ENCODE measurements around the gene CDC14A.

Gene CDC14A

DNA sequence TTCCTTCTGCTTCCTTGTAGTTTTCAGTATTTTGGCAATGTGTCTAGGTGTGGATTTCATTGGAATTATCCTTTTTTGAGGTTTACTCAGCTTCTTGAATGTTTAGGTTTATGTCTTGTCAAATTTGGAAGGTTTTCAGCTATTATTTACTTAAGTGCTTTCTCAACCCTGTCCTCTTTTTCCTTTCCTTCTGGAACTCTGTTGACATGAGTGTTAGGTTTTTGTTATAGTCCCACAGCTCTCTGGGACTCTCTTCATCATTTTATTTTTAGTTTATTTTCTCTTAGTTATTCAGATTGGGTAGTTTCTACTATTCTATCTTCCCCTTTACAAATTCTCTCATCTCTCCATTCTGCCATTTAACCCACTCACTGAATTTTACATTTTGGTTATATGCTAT, 122.5 kb downstream of the CDC14A start:
- H3K4me2 ChIP-seq (ENCODE audit: low read depth, low read length, poor library complexity, severe bottlenecking): no peak overlapping the region
- no peaks in the 10 kb centered on the region for H3F3A ChIP-seq (ENCODE audit: insufficient read depth)
- no peaks in the 10 kb centered on the region for H3K27me3 ChIP-seq (ENCODE audit: low read length)
- TF ChIP-seq EZH2phosphoT487 (conservative IDR thresholded peaks at IDR 0.05; ENCODE audit: low read length): no peak
- TF ChIP-seq, protein P1, sequence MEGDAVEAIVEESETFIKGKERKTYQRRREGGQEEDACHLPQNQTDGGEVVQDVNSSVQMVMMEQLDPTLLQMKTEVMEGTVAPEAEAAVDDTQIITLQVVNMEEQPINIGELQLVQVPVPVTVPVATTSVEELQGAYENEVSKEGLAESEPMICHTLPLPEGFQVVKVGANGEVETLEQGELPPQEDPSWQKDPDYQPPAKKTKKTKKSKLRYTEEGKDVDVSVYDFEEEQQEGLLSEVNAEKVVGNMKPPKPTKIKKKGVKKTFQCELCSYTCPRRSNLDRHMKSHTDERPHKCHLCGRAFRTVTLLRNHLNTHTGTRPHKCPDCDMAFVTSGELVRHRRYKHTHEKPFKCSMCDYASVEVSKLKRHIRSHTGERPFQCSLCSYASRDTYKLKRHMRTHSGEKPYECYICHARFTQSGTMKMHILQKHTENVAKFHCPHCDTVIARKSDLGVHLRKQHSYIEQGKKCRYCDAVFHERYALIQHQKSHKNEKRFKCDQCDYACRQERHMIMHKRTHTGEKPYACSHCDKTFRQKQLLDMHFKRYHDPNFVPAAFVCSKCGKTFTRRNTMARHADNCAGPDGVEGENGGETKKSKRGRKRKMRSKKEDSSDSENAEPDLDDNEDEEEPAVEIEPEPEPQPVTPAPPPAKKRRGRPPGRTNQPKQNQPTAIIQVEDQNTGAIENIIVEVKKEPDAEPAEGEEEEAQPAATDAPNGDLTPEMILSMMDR (IDR thresholded peaks at IDR 0.05; ENCODE audit: insufficient read depth, low read length, poor library complexity, severe bottlenecking): no peak
- no peaks in the 10 kb centered on the region for H3K36me3 ChIP-seq (ENCODE audit: low read length)
- no peak overlapping the region for H3K4me3 ChIP-seq (ENCODE audit: insufficient read depth, low read length, poor library complexity, severe bottlenecking)
- no peak overlapping the region for H2AFZ ChIP-seq (ENCODE audit: low read depth, low read length, severe bottlenecking)
- H3K27ac ChIP-seq (ENCODE audit: low read depth, low read length): no peak overlapping the region
- no peaks in the 10 kb centered on the region for H3K9me3 ChIP-seq (ENCODE audit: insufficient read depth, low read length)
- H3K9me2 ChIP-seq (replicated peaks; ENCODE audit: insufficient read depth, low read length): no peaks in the 10 kb centered on the region
- no peak overlapping the region for H3K9ac ChIP-seq (ENCODE audit: low read length)
- no peaks in the 10 kb centered on the region for H3K79me2 ChIP-seq (ENCODE audit: insufficient read depth, low read length)
- H4K20me1 ChIP-seq (ENCODE audit: low read depth, low read length): no peaks in the 10 kb centered on the region

DNA sequence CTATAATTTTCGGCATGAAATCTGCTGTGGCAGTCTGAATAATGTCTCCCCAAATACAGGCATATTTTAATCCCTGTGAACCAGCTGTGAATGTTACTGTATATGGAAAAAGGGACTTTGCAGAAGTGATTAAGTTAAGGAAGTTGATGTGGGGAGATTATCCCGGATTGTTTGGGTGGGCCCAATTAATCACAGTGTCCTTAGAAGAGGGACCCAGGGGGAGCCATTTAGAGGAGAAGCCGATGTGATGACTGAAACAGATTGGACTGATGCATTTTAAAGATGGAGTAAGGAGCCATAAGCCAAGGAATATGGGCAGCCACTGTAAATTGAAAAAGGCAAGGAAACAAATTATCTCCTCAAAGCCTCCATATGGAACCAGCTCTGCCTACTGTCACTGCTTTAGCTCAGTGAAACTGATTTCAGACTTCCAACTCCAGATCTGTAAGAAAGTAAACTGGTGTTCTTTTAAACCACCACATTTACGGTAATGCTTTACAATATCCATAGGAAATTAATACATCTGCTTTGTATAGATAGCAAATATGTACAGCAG, 124.5 kb downstream of the CDC14A start:
- Histone ChIP-seq H3K27ac (ENCODE audit: low read depth, low read length) (no peak overlapping the region), H3K4me2 (ENCODE audit: low read depth, low read length, poor library complexity, severe bottlenecking) (no peak overlapping the region), H3K27me3 (ENCODE audit: low read length) (no peaks in the 10 kb centered on the region), H3K9me2 (replicated peaks; ENCODE audit: insufficient read depth, low read length) (no peaks in the 10 kb centered on the region), H3K9ac (ENCODE audit: low read length) (no peak overlapping the region), H3F3A (ENCODE audit: insufficient read depth) (no peaks in the 10 kb centered on the region), H3K36me3 (ENCODE audit: low read length) (no peaks in the 10 kb centered on the region), H3K4me3 (ENCODE audit: insufficient read depth, low read length, poor library complexity, severe bottlenecking) (no peak overlapping the region), H4K20me1 (ENCODE audit: low read depth, low read length) (no peaks in the 10 kb centered on the region), H3K9me3 (ENCODE audit: insufficient read depth, low read length) (no peaks in the 10 kb centered on the region), H3K79me2 (ENCODE audit: insufficient read depth, low read length) (no peaks in the 10 kb centered on the region), H2AFZ (ENCODE audit: low read depth, low read length, severe bottlenecking) (no peak overlapping the region)
- TF ChIP-seq EZH2phosphoT487 (conservative IDR thresholded peaks at IDR 0.05; ENCODE audit: low read length): no peak
- TF ChIP-seq, protein P1 (IDR thresholded peaks at IDR 0.05; ENCODE audit: insufficient read depth, low read length, poor library complexity, severe bottlenecking): no peak

DNA sequence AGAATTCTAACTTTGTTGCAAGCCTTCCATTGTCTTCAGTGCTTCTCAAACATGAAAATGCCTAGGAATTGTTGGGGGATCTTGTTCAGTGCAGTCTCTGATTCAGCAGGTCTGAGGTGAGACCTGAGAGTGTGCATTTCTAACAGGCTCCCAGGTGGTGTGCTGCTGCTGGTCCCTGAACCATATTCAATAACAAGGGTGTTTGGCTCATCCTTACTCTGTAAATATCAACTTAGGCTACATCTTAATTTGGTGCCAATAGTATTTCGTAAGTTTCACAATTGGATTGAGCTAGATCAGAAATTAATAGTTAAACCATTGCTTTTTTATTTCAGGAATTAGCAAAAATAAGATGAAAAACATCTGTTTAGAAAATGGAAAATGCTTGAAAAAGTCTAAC, 126.5 kb downstream of the CDC14A start:
- no peaks in the 10 kb centered on the region for H3K36me3 ChIP-seq (ENCODE audit: low read length)
- no peak overlapping the region for H3K9ac ChIP-seq (ENCODE audit: low read length)
- no peak overlapping the region for H2AFZ ChIP-seq (ENCODE audit: low read depth, low read length, severe bottlenecking)
- no peak overlapping the region for H3K4me2 ChIP-seq (ENCODE audit: low read depth, low read length, poor library complexity, severe bottlenecking)
- no peak overlapping the region for H3K4me3 ChIP-seq (ENCODE audit: insufficient read depth, low read length, poor library complexity, severe bottlenecking)
- no peaks in the 10 kb centered on the region for H4K20me1 ChIP-seq (ENCODE audit: low read depth, low read length)
- no peaks in the 10 kb centered on the region for H3K79me2 ChIP-seq (ENCODE audit: insufficient read depth, low read length)
- H3K27me3 ChIP-seq (ENCODE audit: low read length): no peaks in the 10 kb centered on the region
- TF ChIP-seq, protein P1 (IDR thresholded peaks at IDR 0.05; ENCODE audit: insufficient read depth, low read length, poor library complexity, severe bottlenecking): no peak
- H3K9me3 ChIP-seq (ENCODE audit: insufficient read depth, low read length): no peaks in the 10 kb centered on the region
- no peak overlapping the region for H3K27ac ChIP-seq (ENCODE audit: low read depth, low read length)
- H3K9me2 ChIP-seq (replicated peaks; ENCODE audit: insufficient read depth, low read length): no peaks in the 10 kb centered on the region
- no peaks in the 10 kb centered on the region for H3F3A ChIP-seq (ENCODE audit: insufficient read depth)
